ENCODE measurements around the gene HOXA6.

Gene HOXA6

GRCh38 chr7:27101171-27101956 is 46.2 kb downstream of the HOXA6 start:
- ChIA-PET POLR2A (ENCODE audit: low non-redundant PET) (no interaction called here), CTCF (interaction anchor here (1.4 kb wide), 1 partner anchor 247 kb away, joined by 3 read pairs; no protein-coding TSS in a partner anchor)
- DNase-seq (ENCODE audit: low spot score), result no peak
- TF ChIP-seq CTCF (conservative IDR thresholded peaks at IDR 0.05; ENCODE audit: low read depth), result no peak
- peak overlapping the region; percentile 31; the same call in 1 of the 2 replicates for H3K27ac ChIP-seq

- no peak for TF ChIP-seq CTCF (conservative IDR thresholded peaks at IDR 0.05; ENCODE audit: low read depth)
- peak overlapping the region; percentile 31; the same call in 1 of the 2 replicates for H3K27ac ChIP-seq
- POLR2A ChIA-PET (ENCODE audit: low non-redundant PET), result no interaction called here
- CTCF ChIA-PET, result interaction anchor here (1.4 kb wide), 1 partner anchor 246 kb away, joined by 3 read pairs; no protein-coding TSS in a partner anchor
- DNase-seq (ENCODE audit: low spot score), result no peak
These were observed 46.8 kb downstream of the HOXA6 start for GRCh38 chr7:27100694-27101170.

- peak overlapping the region; percentile 95 for H3K27ac ChIP-seq
- ChIA-PET POLR2A (ENCODE audit: low non-redundant PET) (no interaction called here), CTCF (interaction anchor here (0.5 to 2.3 kb wide), 8 partner anchors 11 to 284 kb away, joined by 3 to 14 read pairs (median 4); partner anchors contain the start of gene HOXA5)
- DNase-seq (ENCODE audit: low spot score), result no peak
- TF ChIP-seq CTCF (conservative IDR thresholded peaks at IDR 0.05; ENCODE audit: low read depth), result no peak
These were observed 47.9 kb downstream of the HOXA6 start for GRCh38 chr7:27099453-27100370.

- TF ChIP-seq CTCF (conservative IDR thresholded peaks at IDR 0.05; ENCODE audit: low read depth), result peak; percentile 48
- no peak for DNase-seq (ENCODE audit: low spot score)
- POLR2A ChIA-PET (ENCODE audit: low non-redundant PET), result interaction anchor here (1.0 to 1.1 kb wide), 2 partner anchors 33 to 233 kb away, joined by 3 to 4 read pairs; no protein-coding TSS in a partner anchor
- peak overlapping the region; percentile 95 for H3K27ac ChIP-seq
- CTCF ChIA-PET, result interaction anchor here (0.5 to 3.3 kb wide), 19 partner anchors 10 to 416 kb away, joined by 3 to 14 read pairs (median 4); partner anchors contain the start of gene HOXA5
These were observed 48.8 kb downstream of the HOXA6 start for GRCh38 chr7:27098578-27099451.

- POLR2A ChIA-PET (ENCODE audit: low non-redundant PET), result interaction anchor here (1.0 to 1.1 kb wide), 2 partner anchors 32 to 232 kb away, joined by 3 to 4 read pairs; no protein-coding TSS in a partner anchor
- peak; percentile 59 for DNase-seq (ENCODE audit: low spot score)
- CTCF ChIA-PET, result interaction anchor here (0.5 to 3.3 kb wide), 17 partner anchors 11 to 415 kb away, joined by 3 to 14 read pairs (median 4); partner anchors contain the start of gene HOXA5
- no peak; the same call in 1 of the 2 replicates for TF ChIP-seq CTCF (conservative IDR thresholded peaks at IDR 0.05; ENCODE audit: low read depth)
- H3K27ac ChIP-seq, result peak overlapping the region; percentile 95
These were observed 49.6 kb downstream of the HOXA6 start for GRCh38 chr7:27097686-27098577.

Measured in RWPE1 (cell line).